ENCODE measurements around the gene OTOS. TPM values are rescaled to one million over a fixed set of nuclear protein-coding genes. Genes with fewer than 3 reads are reported as not detected.

The OTOS gene
- total RNA-seq, 1 experiment from 2014 or later: not detected

DNA sequence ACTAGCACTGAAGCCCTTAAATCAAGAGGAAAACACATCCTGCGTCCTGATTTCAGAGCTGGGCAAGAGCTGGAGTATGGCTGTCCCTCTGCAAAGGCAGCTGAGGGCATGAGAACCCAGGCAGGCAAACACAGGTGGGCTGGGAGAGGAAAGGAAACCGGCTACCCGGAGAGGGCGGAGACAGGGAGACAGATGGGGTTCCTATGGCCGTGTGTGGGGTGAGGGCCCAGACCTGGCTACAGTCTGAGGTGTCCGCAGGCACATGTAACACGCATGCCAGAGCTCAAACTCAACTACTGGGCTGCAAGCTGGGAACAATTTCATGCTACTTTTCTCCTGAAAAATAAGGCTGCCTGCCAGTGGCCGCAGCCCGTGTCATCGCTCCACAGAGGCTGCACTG, 7.1 kb downstream of the OTOS start:
- ChIA-PET CTCF (no interaction called here), POLR2A (no interaction called here)
- in situ Hi-C loops (cut with HindIII; ENCODE audit: low pct_unique_long_range_greater_than_20kb, low sequenced_read_pairs): no loop called here
- H3K36me3 ChIP-seq (ENCODE audit: control insufficient read depth, insufficient read depth, low read length): peaks cover 10% of the 10 kb centered on the region
- intact Hi-C loops (cut with micrococcal nuclease; ENCODE audit: unreplicated experiment): no loop called here
- no TSS peak for BruUV-seq (replicated peaks)
- ATAC-seq (no peak), DNase-seq (ENCODE audit: low read depth, low spot score) (no peak)
- H3K27me3 ChIP-seq (ENCODE audit: control insufficient read depth, insufficient read depth, low read length): no peaks in the 10 kb centered on the region
- TF ChIP-seq POLR2AphosphoS5 (IDR thresholded peaks at IDR 0.05; ENCODE audit: low read depth, low read length): no peak
- TF ChIP-seq SIN3A (IDR thresholded peaks at IDR 0.05; ENCODE audit: borderline replicate concordance, insufficient read depth, low read depth, low read length): no peak
- TF ChIP-seq, protein P1, sequence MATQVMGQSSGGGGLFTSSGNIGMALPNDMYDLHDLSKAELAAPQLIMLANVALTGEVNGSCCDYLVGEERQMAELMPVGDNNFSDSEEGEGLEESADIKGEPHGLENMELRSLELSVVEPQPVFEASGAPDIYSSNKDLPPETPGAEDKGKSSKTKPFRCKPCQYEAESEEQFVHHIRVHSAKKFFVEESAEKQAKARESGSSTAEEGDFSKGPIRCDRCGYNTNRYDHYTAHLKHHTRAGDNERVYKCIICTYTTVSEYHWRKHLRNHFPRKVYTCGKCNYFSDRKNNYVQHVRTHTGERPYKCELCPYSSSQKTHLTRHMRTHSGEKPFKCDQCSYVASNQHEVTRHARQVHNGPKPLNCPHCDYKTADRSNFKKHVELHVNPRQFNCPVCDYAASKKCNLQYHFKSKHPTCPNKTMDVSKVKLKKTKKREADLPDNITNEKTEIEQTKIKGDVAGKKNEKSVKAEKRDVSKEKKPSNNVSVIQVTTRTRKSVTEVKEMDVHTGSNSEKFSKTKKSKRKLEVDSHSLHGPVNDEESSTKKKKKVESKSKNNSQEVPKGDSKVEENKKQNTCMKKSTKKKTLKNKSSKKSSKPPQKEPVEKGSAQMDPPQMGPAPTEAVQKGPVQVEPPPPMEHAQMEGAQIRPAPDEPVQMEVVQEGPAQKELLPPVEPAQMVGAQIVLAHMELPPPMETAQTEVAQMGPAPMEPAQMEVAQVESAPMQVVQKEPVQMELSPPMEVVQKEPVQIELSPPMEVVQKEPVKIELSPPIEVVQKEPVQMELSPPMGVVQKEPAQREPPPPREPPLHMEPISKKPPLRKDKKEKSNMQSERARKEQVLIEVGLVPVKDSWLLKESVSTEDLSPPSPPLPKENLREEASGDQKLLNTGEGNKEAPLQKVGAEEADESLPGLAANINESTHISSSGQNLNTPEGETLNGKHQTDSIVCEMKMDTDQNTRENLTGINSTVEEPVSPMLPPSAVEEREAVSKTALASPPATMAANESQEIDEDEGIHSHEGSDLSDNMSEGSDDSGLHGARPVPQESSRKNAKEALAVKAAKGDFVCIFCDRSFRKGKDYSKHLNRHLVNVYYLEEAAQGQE (IDR thresholded peaks at IDR 0.05; ENCODE audit: insufficient read depth in 1 of 2, low read depth in 2 of 2, low read length in 1 of 2): no peak
- TF ChIP-seq, protein P2, sequence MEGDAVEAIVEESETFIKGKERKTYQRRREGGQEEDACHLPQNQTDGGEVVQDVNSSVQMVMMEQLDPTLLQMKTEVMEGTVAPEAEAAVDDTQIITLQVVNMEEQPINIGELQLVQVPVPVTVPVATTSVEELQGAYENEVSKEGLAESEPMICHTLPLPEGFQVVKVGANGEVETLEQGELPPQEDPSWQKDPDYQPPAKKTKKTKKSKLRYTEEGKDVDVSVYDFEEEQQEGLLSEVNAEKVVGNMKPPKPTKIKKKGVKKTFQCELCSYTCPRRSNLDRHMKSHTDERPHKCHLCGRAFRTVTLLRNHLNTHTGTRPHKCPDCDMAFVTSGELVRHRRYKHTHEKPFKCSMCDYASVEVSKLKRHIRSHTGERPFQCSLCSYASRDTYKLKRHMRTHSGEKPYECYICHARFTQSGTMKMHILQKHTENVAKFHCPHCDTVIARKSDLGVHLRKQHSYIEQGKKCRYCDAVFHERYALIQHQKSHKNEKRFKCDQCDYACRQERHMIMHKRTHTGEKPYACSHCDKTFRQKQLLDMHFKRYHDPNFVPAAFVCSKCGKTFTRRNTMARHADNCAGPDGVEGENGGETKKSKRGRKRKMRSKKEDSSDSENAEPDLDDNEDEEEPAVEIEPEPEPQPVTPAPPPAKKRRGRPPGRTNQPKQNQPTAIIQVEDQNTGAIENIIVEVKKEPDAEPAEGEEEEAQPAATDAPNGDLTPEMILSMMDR (IDR thresholded peaks at IDR 0.05): no peak
- TF ChIP-seq TCF7L2 (IDR thresholded peaks at IDR 0.05; ENCODE audit: low read depth, low read length): no peak
- no peaks in the 10 kb centered on the region for H3K9me3 ChIP-seq (ENCODE audit: control insufficient read depth, insufficient read depth, low read depth, low read length)
- no peak overlapping the region for H3K27ac ChIP-seq (ENCODE audit: low read length)
- H3K4me3 ChIP-seq (ENCODE audit: low read depth in 2 of 2, low read length in 2 of 2): no peak overlapping the region
- H3K4me1 ChIP-seq (ENCODE audit: control insufficient read depth, insufficient read depth, low read length): peaks cover 8% of the 10 kb centered on the region

DNA sequence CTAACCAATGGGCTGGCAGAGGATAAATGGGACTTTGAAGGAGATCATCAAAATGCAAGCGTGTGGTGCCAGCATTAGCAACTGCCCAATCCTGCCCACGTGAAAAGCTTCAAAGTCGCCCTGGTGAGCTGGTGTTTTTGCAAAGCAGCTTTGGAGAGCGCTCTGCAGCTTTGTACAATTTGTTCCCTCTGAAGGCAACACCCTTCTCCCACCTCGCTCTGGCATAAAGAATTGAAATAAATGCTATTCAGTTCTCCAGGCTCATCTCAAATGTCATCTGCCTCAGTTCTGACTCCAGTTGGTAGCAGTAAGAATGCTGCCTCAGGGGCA, 7.8 kb downstream of the OTOS start:
- POLR2A ChIA-PET: no interaction called here
- in situ Hi-C loops (cut with HindIII; ENCODE audit: low pct_unique_long_range_greater_than_20kb, low sequenced_read_pairs): no loop called here
- peaks cover 10% of the 10 kb centered on the region for H3K36me3 ChIP-seq (ENCODE audit: control insufficient read depth, insufficient read depth, low read length)

More for the DNA sequence above, 7.8 kb downstream of the OTOS start:
- intact Hi-C loops (cut with micrococcal nuclease; ENCODE audit: unreplicated experiment): no loop called here
- no peaks in the 10 kb centered on the region for H3K9me3 ChIP-seq (ENCODE audit: control insufficient read depth, insufficient read depth, low read depth, low read length)
- no TSS peak for BruUV-seq (replicated peaks)
- H3K27ac ChIP-seq (ENCODE audit: low read length): no peak overlapping the region
- DNase-seq (ENCODE audit: low read depth, low spot score): no peak
- no peak overlapping the region for H3K4me3 ChIP-seq (ENCODE audit: low read depth in 2 of 2, low read length in 2 of 2)
- no peak for ATAC-seq
- no peaks in the 10 kb centered on the region for H3K27me3 ChIP-seq (ENCODE audit: control insufficient read depth, insufficient read depth, low read length)
- TF ChIP-seq, protein P1 (IDR thresholded peaks at IDR 0.05; ENCODE audit: insufficient read depth in 1 of 2, low read depth in 2 of 2, low read length in 1 of 2): no peak
- TF ChIP-seq TCF7L2 (IDR thresholded peaks at IDR 0.05; ENCODE audit: low read depth, low read length) (no peak), SIN3A (IDR thresholded peaks at IDR 0.05; ENCODE audit: borderline replicate concordance, insufficient read depth, low read depth, low read length) (no peak), POLR2AphosphoS5 (IDR thresholded peaks at IDR 0.05; ENCODE audit: low read depth, low read length) (no peak)
- TF ChIP-seq, protein P2 (IDR thresholded peaks at IDR 0.05): no peak
- H3K4me1 ChIP-seq (ENCODE audit: control insufficient read depth, insufficient read depth, low read length): peaks cover 8% of the 10 kb centered on the region
- CTCF ChIA-PET: no interaction called here
